Fibroblast of villous mesenchyme (primary cell): Measurements from ENCODE around the gene RBM47. TPM values are rescaled to one million over a fixed set of nuclear protein-coding genes. Genes with fewer than 3 reads are reported as not detected.
A peak's percentile ranks its signal among the peaks of the same experiment; 100 is the strongest.

Experiments
- DNase-seq: peaks from one replicate; pipeline ENCODE4 v3.0.0-alpha.2; 2010; ENCODE audit warnings: low read depth
- H3K4me3 ChIP-seq: 2 replicates; pipeline ENCODE4 v1.5.1; 2011; ENCODE audit warnings: low read depth, mild to moderate bottlenecking, low read length
- total RNA-seq: library from RNA; depleted of rRNA; stranded (reverse); fragments of >200 nt; gene quantifications from 2 replicates; pipeline ENCODE4 v1.2.3, GENCODE V29; 2012
- TF ChIP-seq, protein P1 (sequence below): IDR thresholded peaks from 2 replicates; pipeline ENCODE4 v1.5.1; 2012; ENCODE audit warnings: low read depth, mild to moderate bottlenecking, low read length; ENCODE audit not compliant: insufficient read depth

RBM47 gene
- total RNA-seq, 1 donor: 0.86 TPM

DNA sequence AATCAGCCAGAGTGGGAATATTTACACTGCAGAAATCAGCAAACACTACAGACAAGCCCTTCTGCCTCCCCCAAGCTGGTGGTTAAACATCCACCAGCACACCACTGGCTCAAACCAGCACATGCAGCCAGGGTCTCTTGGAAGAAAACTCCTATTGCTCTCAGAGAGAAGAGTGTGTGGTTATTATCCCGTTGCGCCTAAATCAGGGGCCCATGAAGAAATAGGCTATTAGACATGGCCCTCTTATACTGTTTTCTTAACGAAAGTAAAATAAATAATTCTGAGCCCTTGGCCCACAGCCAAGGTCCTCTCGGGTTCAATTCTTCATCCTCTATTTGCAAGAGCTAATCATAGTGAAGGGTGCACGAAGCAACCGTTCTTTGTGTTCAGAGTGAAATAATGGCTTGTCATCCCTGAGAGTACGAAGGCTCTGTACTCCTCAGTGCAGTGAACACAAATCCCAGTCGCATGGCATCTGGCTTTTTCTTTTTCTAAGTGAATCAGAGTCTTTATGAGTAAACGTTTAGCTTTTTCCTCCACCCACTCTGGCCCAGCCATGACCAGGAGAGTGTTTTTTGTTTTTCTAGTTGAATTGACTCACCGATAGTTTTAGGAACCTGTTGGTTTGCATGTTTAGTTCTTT is 33.4 kb upstream of the RBM47 start:
- peak; percentile 55 for DNase-seq
- TF ChIP-seq, protein P1, sequence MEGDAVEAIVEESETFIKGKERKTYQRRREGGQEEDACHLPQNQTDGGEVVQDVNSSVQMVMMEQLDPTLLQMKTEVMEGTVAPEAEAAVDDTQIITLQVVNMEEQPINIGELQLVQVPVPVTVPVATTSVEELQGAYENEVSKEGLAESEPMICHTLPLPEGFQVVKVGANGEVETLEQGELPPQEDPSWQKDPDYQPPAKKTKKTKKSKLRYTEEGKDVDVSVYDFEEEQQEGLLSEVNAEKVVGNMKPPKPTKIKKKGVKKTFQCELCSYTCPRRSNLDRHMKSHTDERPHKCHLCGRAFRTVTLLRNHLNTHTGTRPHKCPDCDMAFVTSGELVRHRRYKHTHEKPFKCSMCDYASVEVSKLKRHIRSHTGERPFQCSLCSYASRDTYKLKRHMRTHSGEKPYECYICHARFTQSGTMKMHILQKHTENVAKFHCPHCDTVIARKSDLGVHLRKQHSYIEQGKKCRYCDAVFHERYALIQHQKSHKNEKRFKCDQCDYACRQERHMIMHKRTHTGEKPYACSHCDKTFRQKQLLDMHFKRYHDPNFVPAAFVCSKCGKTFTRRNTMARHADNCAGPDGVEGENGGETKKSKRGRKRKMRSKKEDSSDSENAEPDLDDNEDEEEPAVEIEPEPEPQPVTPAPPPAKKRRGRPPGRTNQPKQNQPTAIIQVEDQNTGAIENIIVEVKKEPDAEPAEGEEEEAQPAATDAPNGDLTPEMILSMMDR: no peak
- peak overlapping the region; percentile 9 for H3K4me3 ChIP-seq

DNA sequence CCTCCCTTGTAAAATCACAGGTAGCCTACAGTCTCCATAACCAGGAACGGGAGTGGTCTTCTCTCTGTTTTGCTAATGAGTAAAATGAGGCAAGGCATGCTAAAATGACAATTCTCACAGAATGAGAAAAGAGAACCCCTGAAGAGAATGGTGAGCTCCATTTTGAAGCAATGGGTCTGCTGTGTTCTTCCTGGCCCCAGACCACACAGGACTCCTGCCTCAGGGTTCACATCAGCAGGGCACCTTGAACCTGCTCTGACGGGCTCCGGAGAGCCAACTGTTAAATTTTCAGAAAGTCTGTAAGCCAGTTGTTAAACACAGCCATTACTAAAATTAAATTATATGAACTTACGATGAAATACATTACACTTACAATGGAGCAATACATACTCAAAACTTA is 32.1 kb upstream of the RBM47 start:
- TF ChIP-seq, protein P1: no peak
- no peak for DNase-seq
- H3K4me3 ChIP-seq: no peak overlapping the region

DNA sequence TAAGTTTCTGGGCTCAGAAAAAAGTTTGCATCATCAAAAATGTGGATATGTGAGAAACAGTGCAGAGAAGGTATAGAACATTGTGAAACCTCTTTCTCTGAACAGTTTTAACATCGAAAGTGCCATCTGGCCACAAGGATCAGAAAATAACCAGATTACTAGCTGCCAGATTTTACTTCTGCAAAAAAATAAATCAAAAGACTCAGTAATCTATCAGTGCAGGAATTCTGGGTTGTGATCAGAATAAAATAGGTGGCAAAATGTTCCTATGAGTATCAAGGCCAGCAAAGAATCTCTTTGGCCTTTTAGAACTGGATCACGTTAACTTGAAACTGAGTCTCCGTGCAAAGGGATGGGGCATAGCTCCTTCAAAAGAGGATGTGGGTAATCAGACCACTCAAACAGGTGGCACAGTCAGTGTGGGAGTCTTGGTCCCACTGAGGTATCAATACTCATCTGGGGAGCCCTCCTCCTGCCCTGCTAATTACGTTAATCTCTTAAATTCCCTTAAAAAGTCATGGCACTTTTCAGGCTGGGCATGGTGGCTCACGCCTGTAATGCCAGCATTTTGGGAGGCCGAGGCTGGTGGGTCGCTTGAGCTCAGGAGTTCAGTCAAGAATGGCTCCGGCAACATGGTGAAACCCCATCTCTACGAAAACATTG is 26.7 kb upstream of the RBM47 start:
- DNase-seq: no peak
- no peak overlapping the region for H3K4me3 ChIP-seq
- TF ChIP-seq, protein P1: no peak

DNA sequence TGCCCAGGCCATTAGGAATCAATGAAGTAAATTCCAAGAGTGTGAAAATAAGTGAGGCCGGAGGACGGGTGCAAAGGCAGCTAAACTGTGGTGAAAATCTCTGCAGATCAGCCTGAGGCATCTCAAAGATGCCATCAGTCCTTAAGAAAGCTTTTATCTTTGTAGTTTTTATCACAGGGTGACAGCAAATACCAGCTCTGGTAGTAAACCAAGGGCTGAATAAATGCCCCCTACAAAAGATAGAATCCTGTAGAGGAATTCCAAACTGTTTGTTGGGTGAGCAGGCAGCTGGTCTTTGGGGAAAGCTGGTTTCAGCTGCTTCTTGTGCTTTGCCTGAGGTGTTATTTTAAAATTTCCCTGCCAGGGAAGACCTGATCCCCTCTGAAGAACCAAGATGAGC is 21.6 kb upstream of the RBM47 start:
- no peak for DNase-seq
- no peak overlapping the region for H3K4me3 ChIP-seq
- TF ChIP-seq, protein P1: no peak

DNA sequence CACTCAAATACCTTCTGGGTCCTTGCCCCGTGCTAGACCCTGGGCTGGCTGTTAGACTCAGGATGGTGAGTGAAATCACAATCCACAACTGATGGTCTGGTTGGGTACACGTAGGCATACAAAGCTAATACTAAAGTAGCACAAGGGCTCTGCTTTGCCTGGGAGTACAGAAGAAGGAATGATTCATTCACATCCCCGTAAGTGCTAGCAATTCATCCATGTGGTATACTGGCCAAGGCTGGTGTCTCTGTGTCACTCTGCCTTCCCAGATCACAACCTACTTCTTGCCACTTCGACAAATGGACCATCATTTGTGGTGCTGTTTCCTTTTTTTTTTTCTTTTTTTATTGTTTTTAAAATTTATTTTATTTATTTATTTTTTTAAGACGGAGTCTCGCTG is 19.7 kb upstream of the RBM47 start:
- DNase-seq: no peak
- no peak overlapping the region for H3K4me3 ChIP-seq
- TF ChIP-seq, protein P1: no peak

DNA sequence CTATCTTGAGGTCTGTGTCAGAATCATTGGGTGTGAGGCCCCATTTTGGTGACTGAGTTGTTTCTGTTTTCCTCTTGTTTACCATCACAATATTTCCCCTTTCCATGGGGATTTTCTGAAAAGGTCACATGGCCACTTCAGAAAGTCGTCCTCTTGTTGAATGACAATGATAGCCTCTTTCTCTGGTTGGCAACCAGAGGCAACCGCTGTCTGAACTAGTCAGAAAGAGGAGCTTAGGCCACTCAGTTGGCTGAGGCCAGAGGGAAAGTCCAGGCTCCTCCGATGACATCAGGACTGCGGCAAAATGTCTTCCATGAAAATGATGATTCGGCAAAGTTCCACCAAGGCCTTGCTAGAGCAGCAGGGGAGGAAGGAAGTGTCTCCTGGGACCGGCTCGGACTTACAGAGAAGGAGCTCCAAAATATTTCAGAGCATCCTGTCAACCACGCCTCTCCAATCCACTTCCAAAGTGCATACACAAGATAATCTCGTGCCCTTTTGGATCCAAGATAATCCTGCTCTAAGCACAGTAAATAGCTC is 19.1 kb upstream of the RBM47 start:
- H3K4me3 ChIP-seq: no peak overlapping the region
- TF ChIP-seq, protein P1: no peak
- DNase-seq: no peak
